ENCODE measurements around the gene STH.
"Not testable (repeated sequence)": the region's sequence is repeated elsewhere in the genome, so short reads cannot be mapped to it uniquely, and the experiment has no call there.

The STH gene

DNA sequence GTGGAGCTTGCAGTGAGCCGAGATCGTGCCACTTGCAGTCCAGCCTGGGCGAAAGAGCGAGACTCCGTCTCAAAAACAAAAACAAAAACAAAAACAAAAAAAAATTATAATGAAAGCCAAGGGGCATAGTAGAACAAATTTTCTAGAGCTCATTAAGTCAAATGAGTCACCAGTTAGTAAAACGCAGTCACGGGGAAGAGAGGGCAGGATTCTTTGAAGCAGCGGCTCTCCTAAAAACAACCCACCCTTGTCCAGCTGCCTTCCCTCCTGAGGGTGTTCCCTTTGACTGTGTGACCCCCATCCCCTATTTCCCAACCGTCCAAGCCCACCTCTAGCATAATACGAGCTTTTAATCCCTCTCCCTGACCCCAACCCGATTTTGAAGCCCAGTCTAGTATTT is 44.1 kb upstream of the STH start:
- TF ChIP-seq, protein P1, sequence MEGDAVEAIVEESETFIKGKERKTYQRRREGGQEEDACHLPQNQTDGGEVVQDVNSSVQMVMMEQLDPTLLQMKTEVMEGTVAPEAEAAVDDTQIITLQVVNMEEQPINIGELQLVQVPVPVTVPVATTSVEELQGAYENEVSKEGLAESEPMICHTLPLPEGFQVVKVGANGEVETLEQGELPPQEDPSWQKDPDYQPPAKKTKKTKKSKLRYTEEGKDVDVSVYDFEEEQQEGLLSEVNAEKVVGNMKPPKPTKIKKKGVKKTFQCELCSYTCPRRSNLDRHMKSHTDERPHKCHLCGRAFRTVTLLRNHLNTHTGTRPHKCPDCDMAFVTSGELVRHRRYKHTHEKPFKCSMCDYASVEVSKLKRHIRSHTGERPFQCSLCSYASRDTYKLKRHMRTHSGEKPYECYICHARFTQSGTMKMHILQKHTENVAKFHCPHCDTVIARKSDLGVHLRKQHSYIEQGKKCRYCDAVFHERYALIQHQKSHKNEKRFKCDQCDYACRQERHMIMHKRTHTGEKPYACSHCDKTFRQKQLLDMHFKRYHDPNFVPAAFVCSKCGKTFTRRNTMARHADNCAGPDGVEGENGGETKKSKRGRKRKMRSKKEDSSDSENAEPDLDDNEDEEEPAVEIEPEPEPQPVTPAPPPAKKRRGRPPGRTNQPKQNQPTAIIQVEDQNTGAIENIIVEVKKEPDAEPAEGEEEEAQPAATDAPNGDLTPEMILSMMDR (IDR thresholded peaks at IDR 0.05; ENCODE audit: extremely low read depth, missing control alignments) = no peak
- DNase-seq (ENCODE audit: low spot score) = no peak

DNA sequence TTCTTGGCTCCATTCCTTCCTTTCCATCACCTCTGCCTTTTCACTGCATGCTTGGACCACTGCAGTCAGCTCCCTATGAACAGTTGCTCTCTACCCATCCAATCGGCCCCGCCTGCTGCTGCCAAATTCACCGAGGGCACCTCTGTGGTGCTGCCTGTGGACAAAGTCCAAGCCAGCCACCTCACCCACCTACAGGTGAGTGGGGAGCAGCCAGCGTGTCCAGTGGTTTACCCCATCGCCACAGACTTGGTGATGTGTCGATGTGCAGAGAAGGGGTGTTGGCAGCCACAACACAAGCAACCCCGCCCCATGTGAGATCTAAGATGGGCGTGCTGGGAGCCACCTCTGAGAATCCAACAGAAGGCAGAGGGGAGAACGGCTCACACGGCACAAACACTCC is 43.7 kb upstream of the STH start:
- DNase-seq (ENCODE audit: low spot score) = no peak
- TF ChIP-seq, protein P1 (IDR thresholded peaks at IDR 0.05; ENCODE audit: extremely low read depth, missing control alignments) = no peak

DNA sequence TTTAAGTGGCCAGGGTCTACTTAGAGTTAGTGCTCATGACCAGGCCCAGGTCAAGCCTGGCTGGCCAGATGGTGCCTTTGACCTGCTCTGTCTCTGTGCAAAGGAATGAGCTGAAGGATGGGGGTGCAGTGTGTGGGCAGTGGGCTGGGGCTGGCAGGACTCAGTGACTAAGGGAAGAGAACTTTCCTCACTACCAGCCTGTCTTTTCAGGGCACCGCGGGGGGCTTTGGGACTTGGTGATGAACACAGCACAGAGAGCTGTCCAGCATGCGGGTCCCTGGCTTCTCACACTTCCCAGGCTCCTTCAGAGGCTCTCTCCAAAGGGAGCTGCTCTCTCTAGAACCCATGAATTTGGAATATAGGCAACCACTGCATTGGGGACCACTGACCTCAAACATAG is 43.0 kb upstream of the STH start:
- TF ChIP-seq, protein P1 (IDR thresholded peaks at IDR 0.05; ENCODE audit: extremely low read depth, missing control alignments) = no peak

DNA sequence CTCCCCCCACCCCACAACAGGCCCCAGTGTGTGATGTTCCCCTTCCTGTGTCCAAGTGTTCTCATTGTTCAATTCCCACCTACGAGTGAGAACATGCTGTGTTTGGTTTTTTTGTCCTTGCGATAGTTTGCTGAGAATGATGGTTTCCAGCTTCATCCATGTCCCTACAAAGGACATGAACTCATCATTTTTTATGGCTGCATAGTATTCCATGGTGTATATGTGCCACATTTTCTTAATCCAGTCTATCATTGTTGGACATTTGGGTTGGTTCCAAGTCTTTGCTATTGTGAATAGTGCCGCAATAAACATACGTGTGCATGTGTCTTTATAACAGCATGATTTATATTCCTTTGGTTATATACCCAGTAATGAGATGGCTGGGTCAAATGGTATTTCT is 42.3 kb upstream of the STH start:
- not testable (repeated sequence) for DNase-seq (ENCODE audit: low spot score)

More for the DNA sequence above, 43.0 kb upstream of the STH start:
- DNase-seq (ENCODE audit: low spot score) = no peak

DNA sequence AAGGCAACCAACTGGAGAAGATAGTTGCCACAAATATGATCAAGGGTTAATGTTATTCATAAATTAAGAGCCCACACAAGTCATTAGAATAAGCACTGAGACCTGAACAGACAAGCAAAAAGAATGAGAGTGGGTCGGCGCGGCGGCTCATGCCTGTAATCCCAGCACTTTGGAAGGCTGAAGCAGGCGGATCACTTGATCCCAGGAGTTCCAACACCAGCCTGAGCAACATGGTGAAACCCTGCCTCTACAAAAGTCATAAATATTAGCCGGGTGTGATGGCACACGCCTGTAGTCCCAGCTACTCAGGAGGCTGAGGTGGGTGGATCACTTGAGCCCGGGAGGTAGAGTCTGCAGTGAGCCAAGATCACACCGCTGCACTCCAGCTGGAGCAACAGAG is 40.7 kb upstream of the STH start:
- TF ChIP-seq, protein P1 (IDR thresholded peaks at IDR 0.05; ENCODE audit: extremely low read depth, missing control alignments) = no peak
- DNase-seq (ENCODE audit: low spot score) = no peak

DNA sequence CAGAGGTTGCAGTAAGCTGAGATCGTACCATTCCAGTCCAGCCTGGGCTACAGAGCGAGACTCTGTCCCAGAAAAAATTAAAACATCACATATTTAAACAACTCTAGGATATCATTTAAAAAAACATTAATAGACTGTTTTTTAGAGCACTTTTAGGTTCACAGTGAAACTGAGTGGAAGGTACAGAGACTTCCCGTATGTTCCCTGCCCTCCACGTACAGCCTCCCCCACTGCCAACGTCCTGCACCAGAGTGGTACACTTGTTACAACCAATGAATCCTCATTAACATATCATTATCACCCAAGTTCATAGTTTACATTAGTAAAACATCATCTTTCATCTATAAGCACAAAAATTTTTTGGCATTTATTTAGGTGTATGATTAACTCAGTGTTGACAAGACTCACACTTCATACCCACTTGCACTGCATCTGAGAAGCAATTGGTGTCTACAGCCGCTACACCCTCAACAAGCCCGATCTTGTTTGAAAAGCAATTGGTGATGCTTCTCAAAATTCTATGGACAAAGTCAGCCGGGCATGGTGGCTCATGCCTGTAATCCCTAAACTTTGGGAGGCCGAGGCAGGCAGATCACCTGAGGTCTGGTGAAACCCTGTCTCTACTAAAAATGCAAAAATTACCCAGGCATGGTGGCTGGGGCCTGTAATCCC is 39.9 kb upstream of the STH start:
- DNase-seq (ENCODE audit: low spot score) = no peak
- TF ChIP-seq, protein P1 (IDR thresholded peaks at IDR 0.05; ENCODE audit: extremely low read depth, missing control alignments) = no peak

DNA sequence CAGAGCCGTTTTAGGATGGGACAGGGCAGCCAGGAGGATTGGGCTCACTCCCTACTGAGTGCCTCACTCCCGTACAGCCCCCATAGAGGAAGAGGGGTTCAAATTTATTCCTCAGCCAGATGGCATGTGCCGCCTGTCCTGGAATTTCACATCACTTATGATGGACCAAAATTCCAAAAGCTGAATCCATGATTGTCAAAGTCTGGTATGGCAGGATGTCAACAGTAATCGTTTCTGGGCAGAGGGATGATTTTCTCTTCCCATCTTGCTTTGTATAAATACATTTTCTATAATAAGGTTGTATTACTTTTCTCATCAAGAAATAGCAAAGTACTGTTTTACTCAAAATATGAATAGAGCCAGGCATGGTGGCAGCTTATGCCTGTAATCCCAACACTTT is 38.7 kb upstream of the STH start:
- TF ChIP-seq, protein P1 (IDR thresholded peaks at IDR 0.05; ENCODE audit: extremely low read depth, missing control alignments) = no peak
- DNase-seq (ENCODE audit: low spot score) = no peak

DNA sequence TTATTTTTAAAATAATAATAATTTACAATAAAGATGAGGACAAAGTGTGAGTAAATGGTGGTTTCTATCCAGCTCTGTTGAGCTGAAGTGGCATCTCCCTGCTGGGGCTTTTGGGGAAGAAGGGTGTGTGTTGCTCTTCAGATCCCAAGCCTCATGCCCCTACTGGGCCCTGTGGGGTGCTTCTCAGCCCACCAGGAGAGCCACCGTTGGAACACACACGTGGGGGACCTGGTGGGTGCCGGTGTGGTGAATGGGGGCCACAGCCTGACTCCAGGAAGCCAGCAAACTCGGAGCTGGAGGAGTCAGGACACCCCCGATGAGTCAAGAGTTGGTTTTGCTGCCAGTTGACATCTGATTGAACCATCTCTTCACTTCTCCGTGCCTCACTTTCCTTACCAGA is 37.8 kb upstream of the STH start:
- DNase-seq (ENCODE audit: low spot score) = no peak
- TF ChIP-seq, protein P1 (IDR thresholded peaks at IDR 0.05; ENCODE audit: extremely low read depth, missing control alignments) = no peak
